H1 (cell line): ENCODE results near the gene BRAT1. TPM values are rescaled to one million over a fixed set of nuclear protein-coding genes. Genes with fewer than 3 reads are reported as not detected.

Experiments
- CTCF ChIA-PET: fragments of 300-600 bp; sonication (Branson Sonifier 250); formaldehyde crosslinking; loops from one replicate; lab custom pipeline; 2021; ENCODE audit not compliant: partially characterized antibody; lab: Charles Lee
- POLR2A ChIA-PET: fragments of 300-600 bp; sonication (Branson Sonifier 250); formaldehyde crosslinking; loops from one replicate; lab custom pipeline; 2021; ENCODE audit warnings: inconsistent platforms; ENCODE audit not compliant: partially characterized antibody; lab: Charles Lee
- DNase-seq, 2 experiments: peaks; one replicate each; pipeline versions ENCODE4 v3.0.0 to v3.0.0-alpha.2; 2010 to 2022; ENCODE audit warnings: low spot score in 2 of 2, low read depth in 1 of 2, mixed read lengths in 1 of 2
- FAIRE-seq: peaks from 2 replicates; lab custom pipeline; 2011; peaks lifted over from hg19 to GRCh38; lab: Jason Lieb, UNC
- H2AFZ ChIP-seq: 2 replicates; pipeline ENCODE4 v1.8.1; 2012; ENCODE audit warnings: low read length, inconsistent platforms
- H2AK5ac ChIP-seq: 2 replicates; pipeline ENCODE4 v1.6.1; 2013; ENCODE audit warnings: low read depth, low read length
- H2BK120ac ChIP-seq: replicated peaks from 2 replicates; pipeline ENCODE3; 2013; ENCODE audit warnings: low read depth, low read length, inconsistent platforms
- H2BK12ac ChIP-seq: 2 replicates; pipeline ENCODE4 v1.6.1; 2013; ENCODE audit warnings: low read depth, low read length
- H2BK15ac ChIP-seq: 2 replicates; pipeline ENCODE4 v1.6.1; 2013; ENCODE audit warnings: low read length
- H2BK20ac ChIP-seq: 2 replicates; pipeline ENCODE4 v1.6.1; 2013; ENCODE audit warnings: low read length
- H2BK5ac ChIP-seq: 2 replicates; pipeline ENCODE4 v1.6.1; 2013; ENCODE audit warnings: low read depth, low read length
- H3K14ac ChIP-seq: 2 replicates; pipeline ENCODE4 v1.6.1; 2013; ENCODE audit warnings: inconsistent platforms; ENCODE audit not compliant: insufficient read length
- H3K18ac ChIP-seq: 2 replicates; pipeline ENCODE4 v1.6.1; 2013; ENCODE audit warnings: low read length; ENCODE audit errors: extremely low read depth
- H3K23ac ChIP-seq: 2 replicates; pipeline ENCODE4 v1.6.1; 2013; ENCODE audit warnings: inconsistent platforms; ENCODE audit not compliant: insufficient read length
- H3K23me2 ChIP-seq: 2 replicates; pipeline ENCODE4 v1.6.1; 2013; ENCODE audit warnings: low read depth, low read length
- H3K27ac ChIP-seq: 2 replicates; pipeline ENCODE4 v1.6.1; 2011; ENCODE audit warnings: low read depth, low read length, inconsistent platforms
- H3K27me3 ChIP-seq, 4 experiments: replicated peaks in 1 of 4; 1 replicate in 1 of 4; 2 replicates in 3 of 4; pipeline versions ENCODE4 v1.6.1 to v1.8.1; 2011 to 2013; ENCODE audit warnings: low read length in 3 of 4, mild to moderate bottlenecking in 3 of 4, inconsistent platforms in 2 of 4, mixed read lengths in 2 of 4, moderate library complexity in 1 of 4; ENCODE audit not compliant: control insufficient read depth in 3 of 4, insufficient read depth in 3 of 4; ENCODE audit errors: extremely low read depth in 1 of 4
- H3K36me3 ChIP-seq, 4 experiments: 2 replicates each; pipeline versions ENCODE4 v1.6.1 to v1.8.1; 2011 to 2013; ENCODE audit warnings: mild to moderate bottlenecking in 4 of 4, low read length in 3 of 4, moderate library complexity in 2 of 4, control low read depth in 1 of 4, inconsistent platforms in 1 of 4; ENCODE audit not compliant: insufficient read depth in 4 of 4, control insufficient read depth in 2 of 4
- H3K4ac ChIP-seq: replicated peaks from 2 replicates; pipeline ENCODE3; 2013; ENCODE audit warnings: low read length, low read depth, mixed read lengths, inconsistent platforms; ENCODE audit not compliant: insufficient read length
- H3K4me1 ChIP-seq, 4 experiments: replicated peaks in 1 of 4; 1 replicate in 1 of 4; 2 replicates in 3 of 4; pipeline versions ENCODE4 v1.6.1 to v1.8.1; 2011 to 2013; ENCODE audit warnings: low read length in 3 of 4, inconsistent platforms in 2 of 4, mixed read lengths in 1 of 4; ENCODE audit not compliant: insufficient read depth in 4 of 4, control insufficient read depth in 3 of 4
- H3K4me2 ChIP-seq, 2 experiments: 2 replicates each; pipeline versions ENCODE4 v1.6.1 to v1.8.1; 2011 to 2013; ENCODE audit warnings: low read depth in 2 of 2, low read length in 2 of 2, control low read depth in 1 of 2, inconsistent platforms in 1 of 2, mild to moderate bottlenecking in 1 of 2; ENCODE audit not compliant: insufficient read depth in 1 of 2
- H3K4me3 ChIP-seq, 4 experiments: fragments of 200-600, 300-600 bp in 1 of 4; sonication (generic), shearing (Covaris generic), sonication (Bioruptor Twin) in 1 of 4; 2 replicates each; pipeline versions ENCODE4 v1.5.1 to v1.8.1; 2011 to 2016; ENCODE audit warnings: low read length in 4 of 4, low read depth in 3 of 4, control low read depth in 2 of 4, inconsistent platforms in 2 of 4, mild to moderate bottlenecking in 2 of 4, mixed read lengths in 1 of 4, moderate library complexity in 1 of 4; ENCODE audit not compliant: insufficient read depth in 2 of 4; ENCODE audit errors: extremely low read depth in 1 of 4
- H3K56ac ChIP-seq: replicated peaks from 2 replicates; pipeline ENCODE3; 2013; ENCODE audit warnings: low read depth, mild to moderate bottlenecking, mixed read lengths, low read length, inconsistent platforms; ENCODE audit not compliant: insufficient read length
- H3K79me1 ChIP-seq: 2 replicates; pipeline ENCODE4 v1.6.1; 2013; ENCODE audit warnings: low read depth, low read length, control low read depth
- H3K79me2 ChIP-seq, 2 experiments: 2 replicates each; pipeline versions ENCODE4 v1.6.1 to v1.8.1; 2012 to 2013; ENCODE audit warnings: low read length in 2 of 2, mild to moderate bottlenecking in 2 of 2, inconsistent platforms in 1 of 2; ENCODE audit not compliant: insufficient read depth in 2 of 2, control insufficient read depth in 1 of 2
- H3K9ac ChIP-seq, 4 experiments: replicated peaks in 1 of 4; 1 replicate in 1 of 4; 2 replicates in 3 of 4; pipeline versions ENCODE4 v1.6.1 to v1.8.1; 2011 to 2013; ENCODE audit warnings: low read depth in 3 of 4, low read length in 3 of 4, control low read depth in 2 of 4, mild to moderate bottlenecking in 2 of 4, moderate library complexity in 2 of 4, inconsistent platforms in 1 of 4; ENCODE audit errors: extremely low read depth in 1 of 4
- H3K9me3 ChIP-seq, 2 experiments: 2 replicates each; pipeline versions ENCODE4 v1.6.1 to v1.8.1; 2012 to 2013; ENCODE audit warnings: mild to moderate bottlenecking in 2 of 2, moderate library complexity in 2 of 2, control low read depth in 1 of 2, inconsistent platforms in 1 of 2, low read depth in 1 of 2, low read length in 1 of 2, mixed read lengths in 1 of 2; ENCODE audit not compliant: insufficient read depth in 2 of 2
- H4K20me1 ChIP-seq, 2 experiments: replicated peaks in 1 of 2; 2 replicates each; pipeline versions ENCODE3 to v1.8.1; 2011 to 2013; ENCODE audit warnings: inconsistent platforms in 2 of 2, low read length in 2 of 2, mild to moderate bottlenecking in 1 of 2; ENCODE audit not compliant: insufficient read depth in 2 of 2, control insufficient read depth in 1 of 2
- H4K5ac ChIP-seq: 2 replicates; pipeline ENCODE4 v1.6.1; 2013; ENCODE audit warnings: low read length, low read depth, mixed read lengths, inconsistent platforms; ENCODE audit not compliant: insufficient read length
- H4K8ac ChIP-seq: 2 replicates; pipeline ENCODE4 v1.8.0; 2013; ENCODE audit warnings: mild to moderate bottlenecking, moderate library complexity, low read length, inconsistent platforms; ENCODE audit not compliant: insufficient read depth; ENCODE audit errors: extremely low read depth
- H4K91ac ChIP-seq: replicated peaks from 2 replicates; pipeline ENCODE3; 2013; ENCODE audit warnings: low read length, mixed read lengths, inconsistent platforms; ENCODE audit not compliant: insufficient read length
- BACH1 ChIP-seq: IDR thresholded peaks from 2 replicates; pipeline ENCODE4 v1.6.1; 2012; ENCODE audit warnings: low read length, improper control_type of control experiment
- CBX8 ChIP-seq: fragments of 300-800, 300-1000 bp; sonication (generic); IDR thresholded peaks from 2 replicates; pipeline ENCODE4 v1.7.1; 2016; ENCODE audit warnings: low read depth, low read length, borderline replicate concordance
- CEBPB ChIP-seq: IDR thresholded peaks from 2 replicates; pipeline ENCODE4 v1.6.1; 2012; ENCODE audit warnings: low read depth, low read length
- CHD1 ChIP-seq: IDR thresholded peaks from 2 replicates; pipeline ENCODE4 v1.6.1; 2012; ENCODE audit warnings: low read depth, low read length, improper control_type of control experiment
- JUN ChIP-seq: IDR thresholded peaks from 2 replicates; pipeline ENCODE4 v1.6.1; 2011; ENCODE audit warnings: low read depth, mild to moderate bottlenecking, improper control_type of control experiment, low read length
- JUND ChIP-seq: IDR thresholded peaks from 2 replicates; pipeline ENCODE4 v1.6.1; 2011; ENCODE audit warnings: mild to moderate bottlenecking, improper control_type of control experiment, low read length
- POLR2A ChIP-seq, 2 experiments: IDR thresholded peaks; 1 replicate in 1 of 2; 2 replicates in 1 of 2; pipeline ENCODE4 v1.6.1; 2011; ENCODE audit warnings: low read depth in 2 of 2, low read length in 2 of 2, mild to moderate bottlenecking in 2 of 2; ENCODE audit errors: control extremely low read depth in 1 of 2
- POLR2AphosphoS5 ChIP-seq: IDR thresholded peaks from 2 replicates; pipeline ENCODE4 v1.6.1; 2011; ENCODE audit warnings: low read depth, low read length
- RFX5 ChIP-seq: IDR thresholded peaks from 2 replicates; pipeline ENCODE4 v1.6.1; 2011; ENCODE audit warnings: low read depth, low read length, improper control_type of control experiment, borderline replicate concordance
- SP4 ChIP-seq: IDR thresholded peaks from 2 replicates; pipeline ENCODE4 v1.6.1; 2012; ENCODE audit warnings: low read length, inconsistent platforms
- TAF1 ChIP-seq: IDR thresholded peaks from 2 replicates; pipeline ENCODE4 v1.6.1; 2011; ENCODE audit warnings: mild to moderate bottlenecking, low read depth, low read length
- WGBS, 2 experiments: shearing (Covaris generic) in 1 of 2; methylation state at CpG; one replicate each; pipeline versions ENCODE4 v1.1.6 to v1.1.7; 2013 to 2015; ENCODE audit warnings: low lambda C conversion rate in 2 of 2, mixed read lengths in 2 of 2, inconsistent platforms in 1 of 2, low coverage in 1 of 2, missing lambda C conversion rate in 1 of 2; ENCODE audit not compliant: insufficient replicate concordance in 2 of 2, insufficient coverage in 1 of 2, insufficient read length in 1 of 2; ENCODE audit errors: extremely low coverage in 1 of 2, missing lambda C conversion rate in 1 of 2; 5-methylcytosine and 5-hydroxymethylcytosine counted together
- polyA plus RNA-seq, 7 experiments: library from polyadenylated mRNA; depleted of rRNA in 3 of 7; stranded (reverse) in 5 of 7; unstranded in 2 of 7; fragments of >200 nt in 5 of 7; fragments of 200-250 nt in 2 of 7; gene quantifications; 1 replicate in 5 of 7; 2 replicates in 1 of 7; 4 replicates in 1 of 7; pipeline versions ENCODE4 v1.2.1 to v1.2.3, GENCODE V29; 2011 to 2013; ENCODE audit warnings: missing spikeins in 2 of 7, mixed read lengths in 2 of 7
- total RNA-seq: library from RNA; stranded (reverse); fragmentation: NEBNext Ultra II Directional; extraction: Animal tissue kit (Norgen Biotek cat#: 25700); gene quantifications from 2 replicates; pipeline ENCODE4 v1.2.1, GENCODE V29; 2021
- TF ChIP-seq, protein P1 (sequence below): IDR thresholded peaks from 2 replicates; pipeline ENCODE4 v1.6.1; 2011; ENCODE audit warnings: low read length, improper control_type of control experiment
- TF ChIP-seq, protein P2 (sequence below): IDR thresholded peaks from 2 replicates; pipeline ENCODE4 v1.6.1; 2012; ENCODE audit warnings: low read length, inconsistent platforms

The BRAT1 gene
- total and polyA plus RNA-seq, 2 of the 8 experiments (the other 6 are each of a cell fraction or from before 2014, with no cell fraction given): 36.8 to 42.3 TPM

DNA sequence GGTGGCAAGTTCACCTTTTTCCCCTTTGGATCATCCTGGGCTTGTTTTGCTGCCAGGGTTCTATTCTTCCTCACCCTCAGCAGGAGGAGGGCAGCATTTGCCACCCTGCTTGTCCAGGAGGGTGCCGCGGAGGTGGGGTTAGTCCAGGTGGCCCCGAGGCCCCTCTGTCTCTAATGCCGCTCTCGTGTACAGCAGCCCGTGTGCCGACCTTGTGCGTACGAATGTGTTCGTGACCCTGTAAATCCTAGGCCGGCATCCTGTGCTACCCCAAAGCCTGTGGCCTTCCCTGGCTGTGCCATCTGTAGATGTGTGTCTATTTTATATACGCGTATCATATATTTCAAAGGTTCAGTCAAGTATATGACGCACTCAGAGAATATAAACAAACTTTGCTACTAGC lies 14.1 kb upstream of the BRAT1 start:
- CTCF ChIA-PET: interaction anchor here (0.8 to 1.9 kb wide), 2 partner anchors 10 to 141 kb away, joined by 3 to 5 read pairs; no protein-coding TSS in a partner anchor
- no peak for TF ChIP-seq BACH1
- no peak for TF ChIP-seq SP4
- no peak for TF ChIP-seq RFX5
- TF ChIP-seq, protein P1, sequence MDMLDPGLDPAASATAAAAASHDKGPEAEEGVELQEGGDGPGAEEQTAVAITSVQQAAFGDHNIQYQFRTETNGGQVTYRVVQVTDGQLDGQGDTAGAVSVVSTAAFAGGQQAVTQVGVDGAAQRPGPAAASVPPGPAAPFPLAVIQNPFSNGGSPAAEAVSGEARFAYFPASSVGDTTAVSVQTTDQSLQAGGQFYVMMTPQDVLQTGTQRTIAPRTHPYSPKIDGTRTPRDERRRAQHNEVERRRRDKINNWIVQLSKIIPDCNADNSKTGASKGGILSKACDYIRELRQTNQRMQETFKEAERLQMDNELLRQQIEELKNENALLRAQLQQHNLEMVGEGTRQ: no peak
- TF ChIP-seq, protein P2, sequence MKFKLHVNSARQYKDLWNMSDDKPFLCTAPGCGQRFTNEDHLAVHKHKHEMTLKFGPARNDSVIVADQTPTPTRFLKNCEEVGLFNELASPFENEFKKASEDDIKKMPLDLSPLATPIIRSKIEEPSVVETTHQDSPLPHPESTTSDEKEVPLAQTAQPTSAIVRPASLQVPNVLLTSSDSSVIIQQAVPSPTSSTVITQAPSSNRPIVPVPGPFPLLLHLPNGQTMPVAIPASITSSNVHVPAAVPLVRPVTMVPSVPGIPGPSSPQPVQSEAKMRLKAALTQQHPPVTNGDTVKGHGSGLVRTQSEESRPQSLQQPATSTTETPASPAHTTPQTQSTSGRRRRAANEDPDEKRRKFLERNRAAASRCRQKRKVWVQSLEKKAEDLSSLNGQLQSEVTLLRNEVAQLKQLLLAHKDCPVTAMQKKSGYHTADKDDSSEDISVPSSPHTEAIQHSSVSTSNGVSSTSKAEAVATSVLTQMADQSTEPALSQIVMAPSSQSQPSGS: no peak
- TF ChIP-seq JUND: no peak
- no peak for TF ChIP-seq POLR2A (IDR thresholded peaks at IDR 0.05; ENCODE audit: control extremely low read depth in 1 of 2, low read depth in 2 of 2, low read length in 2 of 2)
- no peak for TF ChIP-seq CEBPB
- TF ChIP-seq CHD1: no peak
- TF ChIP-seq JUN: no peak
- TF ChIP-seq POLR2AphosphoS5: no peak
- no peak for TF ChIP-seq CBX8
- TF ChIP-seq TAF1: no peak

More for the DNA sequence above, 14.1 kb upstream of the BRAT1 start:
- DNase-seq (no peak), FAIRE-seq (no peak)
- Histone ChIP-seq H3K79me2 (no peaks in the 10 kb centered on the region), H3K27ac (no peak overlapping the region), H4K5ac (no peak overlapping the region), H3K27me3 (no peaks in the 10 kb centered on the region), H3K4me3 (no peak overlapping the region), H2BK5ac (no peak overlapping the region), H2BK12ac (no peak overlapping the region), H2BK15ac (no peak overlapping the region), H3K36me3 (no peaks in the 10 kb centered on the region), H3K4me2 (no peak overlapping the region), H3K56ac (no peak overlapping the region), H3K9ac (no peak overlapping the region), H4K20me1 (peaks cover 0 to 4% of the 10 kb centered on the region in 2 experiments), H3K4me1 (peaks cover 0 to 6% (median 2%) of the 10 kb centered on the region in 4 experiments; a peak in 4 of 7 replicates), H4K8ac (no peak overlapping the region), H2BK120ac (no peak overlapping the region), H3K23ac (no peak overlapping the region), H2AK5ac (no peak overlapping the region), H4K91ac (no peak overlapping the region), H3K23me2 (no peaks in the 10 kb centered on the region; the same call in 1 of the 2 replicates), H3K79me1 (peaks cover 4% of the 10 kb centered on the region), H3K18ac (no peak overlapping the region), H2AFZ (no peak overlapping the region), H3K9me3 (no peaks in the 10 kb centered on the region), H3K4ac (no peak overlapping the region), H3K14ac (no peak overlapping the region), H2BK20ac (no peak overlapping the region)
- POLR2A ChIA-PET: no interaction called here
- WGBS, 2 experiments: 96% methylated on average over 14 of the region's 14 CpGs; no CpG with 5 or more reads in 1 of the 2 experiments
